GOT3 (cell line): ENCODE data around the gene CDV3.
"Not testable (repeated sequence)": the region's sequence is repeated elsewhere in the genome, so short reads cannot be mapped to it uniquely, and the experiment has no call there.

Experiments
- DNase-seq: peaks from one replicate; lab custom pipeline; 2025; ENCODE audit warnings: mixed read lengths; lab: John Stamatoyannopoulos, UW

CDV3 gene

DNA sequence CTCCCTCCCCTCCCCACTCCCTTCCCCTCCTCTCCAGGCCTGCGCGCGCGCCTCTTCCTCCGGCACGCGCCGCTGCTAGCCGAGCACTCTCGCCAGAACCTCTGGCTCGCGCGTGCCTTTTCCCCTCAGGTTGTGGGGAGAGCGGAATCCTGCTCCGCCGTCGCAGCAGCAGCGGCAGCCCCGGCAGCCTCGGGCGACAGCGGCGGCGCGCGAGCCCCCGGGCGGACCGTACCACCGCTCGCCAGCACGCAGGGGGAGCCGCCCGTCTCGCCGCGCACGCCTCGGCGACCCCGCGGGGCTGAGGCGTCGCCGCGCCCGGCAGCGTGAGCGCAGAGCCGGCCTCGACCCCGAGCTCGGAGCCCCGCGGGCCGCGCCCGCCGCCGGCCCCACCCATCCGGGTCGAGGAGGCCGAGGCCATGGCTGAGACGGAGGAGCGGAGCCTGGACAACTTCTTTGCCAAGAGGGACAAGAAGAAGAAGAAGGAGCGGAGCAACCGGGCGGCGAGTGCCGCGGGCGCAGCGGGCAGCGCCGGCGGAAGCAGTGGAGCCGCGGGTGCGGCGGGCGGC, at the start of gene CDV3:
CDV3 (plus strand) TSS at position 58 of the 566 bp plus-strand sequence; CDS start at position 417, 359 bp downstream.
- DNase-seq: no peak

DNA sequence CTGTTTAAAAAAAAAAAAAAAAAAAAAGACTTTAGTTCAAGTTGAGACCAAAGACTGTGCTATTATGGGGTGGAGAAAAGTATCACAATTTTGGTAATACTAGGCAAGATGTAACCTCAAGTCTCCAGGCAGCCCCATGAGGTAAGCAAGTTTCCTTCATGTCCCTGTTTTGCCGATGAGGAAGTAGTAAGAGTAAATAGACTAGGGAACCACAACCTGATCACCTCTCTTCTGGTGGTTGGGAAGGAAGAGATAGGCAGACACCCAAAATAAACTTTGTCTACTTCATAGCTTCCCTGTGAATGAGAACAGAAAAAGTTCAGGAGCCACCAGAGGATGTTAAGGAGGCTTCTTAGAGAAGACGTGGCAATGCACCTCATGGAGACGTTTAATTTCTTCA, 49.7 kb upstream of the CDV3 start:
- not testable (repeated sequence) for DNase-seq

DNA sequence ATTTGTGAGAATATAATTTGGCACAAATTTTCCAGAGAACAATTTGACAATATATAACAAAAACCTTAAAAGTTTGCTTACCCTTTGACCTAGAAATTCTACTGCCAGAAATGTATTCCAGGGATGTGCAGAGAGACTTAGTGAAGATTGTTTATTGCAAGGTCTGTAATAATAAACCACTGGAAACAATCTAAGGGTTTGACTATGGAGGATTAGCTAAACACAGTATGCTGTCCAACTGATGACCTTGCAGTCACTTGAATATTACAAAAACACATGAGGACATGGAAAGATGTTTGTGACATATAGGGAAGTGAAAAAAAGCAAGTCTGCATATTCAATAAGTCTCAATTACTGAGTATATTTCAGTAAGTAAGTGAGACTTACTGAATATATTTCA, 48.1 kb upstream of the CDV3 start:
- no peak for DNase-seq

GRCh38 chr3:133527081-133527715, 46.3 kb upstream of the CDV3 start:
- no peak for DNase-seq

- DNase-seq: no peak
Measured at GRCh38 chr3:133529809-133530208, 43.7 kb upstream of the CDV3 start.

DNA sequence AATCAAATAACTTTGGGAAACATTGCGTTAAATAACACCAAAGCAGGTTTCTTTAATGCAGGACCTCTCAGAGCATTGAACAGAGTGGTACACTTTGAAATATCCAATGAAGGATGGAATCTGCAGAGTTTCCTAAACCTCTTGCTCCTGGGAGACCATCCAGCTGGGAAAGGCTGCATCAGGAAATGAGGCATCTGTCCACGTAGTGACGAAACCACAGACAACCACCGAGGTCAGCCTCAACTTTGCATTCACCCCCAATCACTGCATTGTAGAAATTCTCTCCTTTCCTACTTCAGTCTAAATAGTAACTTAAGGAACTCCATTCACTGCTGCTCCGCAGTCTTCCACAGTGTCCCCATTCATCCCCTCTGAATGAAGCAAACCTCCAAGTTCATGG, 41.5 kb upstream of the CDV3 start:
- no peak for DNase-seq

DNA sequence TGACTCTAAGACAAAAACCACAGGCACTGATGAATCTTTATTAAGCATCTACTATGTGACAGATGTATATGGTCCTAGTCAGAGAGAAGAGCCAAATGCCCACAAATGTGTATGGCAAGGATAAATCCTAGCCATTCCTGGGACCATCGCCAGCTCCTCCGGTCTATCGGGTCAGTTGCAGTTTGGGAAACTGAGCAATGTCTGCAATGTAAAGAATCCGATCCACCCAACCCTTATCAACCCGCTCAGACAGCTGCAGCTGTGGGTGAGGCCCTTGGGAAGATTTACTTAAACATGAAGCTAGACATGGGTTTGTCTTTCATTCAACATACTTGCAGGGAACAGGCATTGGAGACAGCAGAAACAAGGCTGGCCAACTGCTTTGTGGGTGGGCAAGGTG, 40.5 kb upstream of the CDV3 start:
- no peak for DNase-seq

- no peak for DNase-seq
Measured at GRCh38 chr3:133535971-133536881, 37.3 kb upstream of the CDV3 start.

- not testable (repeated sequence) for DNase-seq
Measured at GRCh38 chr3:133537131-133537530, 36.4 kb upstream of the CDV3 start.

DNA sequence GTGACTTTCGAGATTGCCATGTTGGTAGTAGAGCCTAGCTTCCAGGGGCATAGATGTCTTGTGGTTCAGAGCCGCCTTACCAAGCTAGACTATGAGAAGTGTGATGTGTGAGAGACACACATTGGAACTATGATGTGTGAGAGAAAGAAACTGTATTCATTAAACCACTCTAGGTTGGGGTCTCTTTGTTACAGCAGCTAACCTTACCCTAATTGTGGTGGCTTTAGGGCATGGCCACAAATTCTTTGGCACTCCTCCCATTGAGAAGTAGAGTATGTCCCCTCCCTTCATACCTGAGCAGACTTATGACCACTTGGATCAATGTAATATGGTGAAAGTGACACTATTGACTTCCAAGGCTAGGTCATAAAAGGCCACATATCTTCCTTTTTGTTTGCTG, 35.3 kb upstream of the CDV3 start:
- DNase-seq: no peak

DNA sequence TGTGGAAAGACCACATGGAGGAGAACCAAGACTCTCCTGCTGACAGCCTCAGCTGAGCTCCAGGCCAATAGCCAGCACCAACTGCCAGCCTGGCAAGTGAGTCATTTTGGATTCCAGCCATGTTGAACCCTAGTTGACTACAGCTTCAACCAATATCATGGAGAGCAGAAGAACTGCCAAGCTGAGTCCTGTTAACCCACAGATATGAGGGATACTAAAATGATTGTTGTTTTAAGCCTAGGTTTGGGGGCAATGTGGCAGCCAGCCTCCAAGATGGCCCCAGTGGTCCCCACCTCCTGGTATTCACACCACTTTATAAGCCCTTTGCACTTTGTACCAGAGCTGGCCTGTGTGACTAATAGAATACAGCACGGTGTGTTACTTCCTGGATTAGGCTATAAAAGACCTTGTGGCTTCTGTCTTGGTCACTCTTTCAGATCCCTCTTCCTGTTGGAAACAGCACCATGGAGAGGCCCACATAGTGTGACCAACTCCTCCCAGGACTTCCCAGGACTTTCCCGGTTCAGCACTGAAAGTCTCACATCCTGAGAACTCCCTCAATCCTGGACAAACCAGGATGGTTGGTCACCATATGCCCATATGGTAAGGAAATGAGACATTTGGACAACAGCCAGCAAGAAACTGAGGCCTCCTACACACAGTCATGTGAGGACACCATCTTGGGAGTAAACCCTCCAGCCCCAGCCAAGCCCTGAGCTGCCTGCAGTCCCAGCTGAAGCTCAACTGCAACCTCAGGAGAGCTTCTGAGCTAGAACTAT, 32.4 kb upstream of the CDV3 start:
- DNase-seq: no peak

GRCh38 chr3:133542871-133543270, 30.6 kb upstream of the CDV3 start:
- no peak for DNase-seq

GRCh38 chr3:133544983-133545382, 28.5 kb upstream of the CDV3 start:
- DNase-seq: not testable (repeated sequence)

GRCh38 chr3:133547432-133548041, 25.9 kb upstream of the CDV3 start:
- no peak for DNase-seq

GRCh38 chr3:133548090-133548489, 25.4 kb upstream of the CDV3 start:
- DNase-seq: no peak

DNA sequence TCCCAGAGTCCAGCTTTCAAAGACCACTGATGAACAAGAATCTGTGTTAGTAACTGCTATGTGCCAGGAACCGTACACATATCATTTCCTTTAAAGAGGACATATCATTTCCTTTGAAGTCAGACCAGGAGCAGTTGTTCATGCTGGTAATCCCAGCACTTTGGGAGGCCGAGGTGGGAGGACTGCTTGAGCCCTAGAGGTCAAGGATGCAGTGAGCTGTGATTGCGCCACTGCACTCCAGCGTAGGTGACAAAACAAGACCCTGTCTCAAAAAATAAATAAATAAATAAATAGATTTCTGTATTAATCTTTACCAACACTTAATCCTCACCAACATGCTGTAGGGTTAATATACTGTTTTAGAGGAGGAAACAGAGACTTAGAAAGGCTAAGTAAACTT, 23.9 kb upstream of the CDV3 start:
- DNase-seq: no peak

GRCh38 chr3:133551589-133551988, 21.9 kb upstream of the CDV3 start:
- not testable (repeated sequence) for DNase-seq

- no peak for DNase-seq
Measured at GRCh38 chr3:133561679-133562078, 11.8 kb upstream of the CDV3 start.

- no peak for DNase-seq
Measured at GRCh38 chr3:133562376-133562775, 11.1 kb upstream of the CDV3 start.

DNA sequence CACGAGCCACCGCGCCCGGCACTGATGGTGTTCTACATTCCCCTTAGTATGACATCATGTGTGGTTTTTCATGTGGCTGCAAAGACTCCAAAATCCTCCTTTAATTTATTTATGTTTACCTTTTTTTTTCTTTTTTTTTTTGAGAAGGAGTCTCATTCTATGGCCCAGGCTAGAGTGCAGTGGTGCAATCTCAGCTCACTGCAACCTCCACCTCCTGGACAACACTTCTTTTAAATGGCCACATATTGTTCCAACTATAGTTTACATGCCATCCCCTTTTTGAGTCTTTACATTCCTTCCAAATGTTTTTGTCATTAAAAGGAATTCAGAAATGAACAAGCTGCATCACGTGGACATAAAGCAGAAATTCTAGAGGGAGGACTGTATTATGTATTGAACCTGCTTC, 10.3 kb upstream of the CDV3 start:
- no peak for DNase-seq

DNA sequence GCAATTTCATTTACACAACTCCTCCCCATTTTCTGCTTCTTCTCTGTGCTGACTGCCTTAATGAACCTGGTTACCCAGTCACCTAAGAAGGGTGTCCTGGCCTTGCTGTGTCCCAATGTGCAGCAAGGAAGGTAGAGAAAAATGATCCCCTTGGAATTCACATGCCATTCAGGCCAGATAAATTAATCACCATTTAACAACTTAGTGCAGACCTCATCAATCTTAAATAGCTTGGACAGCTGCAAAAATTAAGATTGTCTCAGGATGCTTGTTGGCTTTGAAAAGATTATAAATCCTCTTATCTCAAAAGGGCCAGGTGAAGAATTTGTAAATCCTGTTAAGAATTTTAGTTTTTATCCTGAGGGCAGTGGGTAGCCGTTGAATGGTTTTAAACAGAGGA, 9.7 kb upstream of the CDV3 start:
- DNase-seq: no peak
